ENCODE data around the gene MPI.
"Not testable (repeated sequence)": the region's sequence is repeated elsewhere in the genome, so short reads cannot be mapped to it uniquely, and the experiment has no call there.

MPI gene

DNA sequence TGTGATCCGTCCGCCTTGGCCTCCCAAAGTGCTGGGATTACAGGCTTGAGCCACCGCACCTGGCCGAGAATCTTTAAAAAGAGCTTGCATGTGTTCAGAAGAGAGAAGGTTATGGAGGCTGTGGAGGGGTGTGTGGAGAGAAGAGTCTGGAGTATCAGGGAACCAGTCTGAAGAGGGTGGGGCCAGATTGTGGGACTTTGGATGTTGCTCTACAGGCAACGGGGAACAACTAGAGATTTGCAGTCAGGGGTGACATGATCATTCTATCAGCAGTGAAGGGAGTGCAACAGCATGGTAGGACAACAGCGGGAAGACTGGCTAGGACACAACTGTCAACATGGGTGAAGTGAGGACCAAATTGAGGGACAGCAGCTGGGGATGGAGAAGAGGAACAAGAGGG lies 25.5 kb upstream of the MPI start:
- no peak for DNase-seq

DNA sequence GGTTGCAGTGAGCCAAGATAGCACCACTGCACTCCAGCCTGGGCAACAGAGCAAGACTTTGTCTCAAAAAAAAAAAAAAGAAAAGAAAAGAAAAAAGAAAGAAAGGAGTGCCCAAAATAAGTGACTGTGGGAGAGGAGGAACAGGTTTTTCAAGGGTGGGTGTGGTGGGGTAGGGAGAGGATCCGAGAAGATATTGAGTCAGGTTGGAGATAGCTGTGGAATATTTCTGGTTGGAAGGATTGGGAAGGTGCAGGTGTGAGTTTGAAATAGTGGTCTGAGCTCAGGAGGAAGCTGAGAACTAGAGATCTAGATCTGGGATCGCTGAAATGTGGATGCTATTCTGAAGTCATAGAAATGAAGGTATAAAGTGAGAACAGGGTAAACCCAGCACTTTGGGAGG lies 24.5 kb upstream of the MPI start:
- no peak for DNase-seq

DNA sequence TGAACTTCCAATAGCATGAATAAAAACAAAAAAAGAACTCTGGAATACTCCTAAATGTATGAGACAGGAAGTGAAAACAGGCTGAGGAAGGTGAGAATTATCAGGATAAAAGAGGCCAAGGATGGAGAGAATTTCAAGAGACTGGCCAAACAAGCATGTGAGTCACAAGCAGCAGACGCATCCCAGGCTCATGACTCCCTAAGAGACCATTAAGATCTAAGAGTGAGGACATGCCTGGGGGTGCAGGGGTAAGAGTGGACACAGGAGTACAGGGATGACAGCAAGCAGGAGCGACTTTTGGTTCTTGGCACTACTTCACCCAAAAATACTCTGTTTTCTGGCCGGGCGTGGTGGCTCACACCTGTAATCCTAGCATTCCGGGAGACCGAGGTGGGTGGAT lies 23.8 kb upstream of the MPI start:
- no peak for DNase-seq

DNA sequence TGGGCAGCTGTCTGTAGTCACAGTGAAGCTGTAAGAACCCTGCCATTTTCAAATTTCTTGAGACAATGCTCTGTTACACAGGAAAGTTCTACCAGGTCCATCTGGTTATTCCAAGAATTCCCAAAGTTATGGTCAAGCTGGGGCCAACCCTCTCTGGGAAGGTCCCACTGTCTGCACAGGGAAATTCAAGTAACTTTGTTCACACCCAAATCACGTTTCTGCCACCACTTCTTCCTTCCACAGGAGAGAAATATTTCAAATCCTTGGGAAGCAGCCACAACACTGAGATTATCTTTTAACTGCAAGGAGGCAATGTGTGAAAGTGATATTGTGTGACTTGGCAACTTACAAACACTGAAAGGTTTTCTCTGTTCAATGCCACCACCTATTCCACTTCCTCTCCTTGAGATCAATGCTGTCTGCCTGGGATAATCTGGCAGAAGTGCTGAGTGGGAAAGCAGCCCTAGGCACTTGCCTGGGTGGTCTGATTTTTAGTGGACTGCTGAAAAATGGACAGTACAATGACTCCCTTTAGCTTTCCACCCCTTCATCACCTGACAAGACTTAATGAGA lies 22.3 kb upstream of the MPI start:
- no peak for DNase-seq

DNA sequence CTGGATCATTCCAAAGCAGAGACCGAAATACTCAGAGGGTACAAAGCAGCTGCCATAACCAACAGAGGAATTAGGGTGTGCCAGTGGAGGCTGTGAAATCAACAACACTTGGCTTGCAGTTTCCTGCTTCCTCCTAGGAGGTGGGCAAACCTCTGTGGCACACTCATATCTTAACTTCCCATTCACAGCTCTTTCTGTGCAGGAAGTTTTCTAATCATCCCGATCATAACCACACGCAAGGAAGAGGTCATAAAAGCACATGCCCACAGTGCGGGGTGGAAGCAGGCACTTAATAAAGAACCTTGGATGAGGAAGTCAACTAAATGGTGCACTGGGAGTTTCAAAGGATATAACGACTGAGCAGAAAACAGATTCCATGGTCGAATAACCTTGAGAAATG lies 21.8 kb upstream of the MPI start:
- DNase-seq: no peak

DNA sequence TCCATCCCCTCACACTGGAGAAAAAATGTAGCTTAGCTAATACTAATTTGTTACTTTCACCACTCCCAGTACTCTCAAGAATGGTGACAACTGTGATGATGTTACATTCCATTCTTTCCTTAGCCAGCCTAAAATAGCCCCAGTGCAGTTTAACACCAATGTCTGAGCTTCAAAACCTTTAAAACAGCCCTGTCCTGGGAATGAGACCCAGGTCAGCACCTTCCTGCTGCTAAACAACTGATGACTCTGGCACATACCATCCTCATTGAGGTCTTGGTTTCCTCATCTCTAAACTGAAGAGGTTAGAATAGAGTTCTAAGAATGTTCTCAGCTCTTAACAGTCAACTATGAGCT lies 20.5 kb upstream of the MPI start:
- no peak for DNase-seq

DNA sequence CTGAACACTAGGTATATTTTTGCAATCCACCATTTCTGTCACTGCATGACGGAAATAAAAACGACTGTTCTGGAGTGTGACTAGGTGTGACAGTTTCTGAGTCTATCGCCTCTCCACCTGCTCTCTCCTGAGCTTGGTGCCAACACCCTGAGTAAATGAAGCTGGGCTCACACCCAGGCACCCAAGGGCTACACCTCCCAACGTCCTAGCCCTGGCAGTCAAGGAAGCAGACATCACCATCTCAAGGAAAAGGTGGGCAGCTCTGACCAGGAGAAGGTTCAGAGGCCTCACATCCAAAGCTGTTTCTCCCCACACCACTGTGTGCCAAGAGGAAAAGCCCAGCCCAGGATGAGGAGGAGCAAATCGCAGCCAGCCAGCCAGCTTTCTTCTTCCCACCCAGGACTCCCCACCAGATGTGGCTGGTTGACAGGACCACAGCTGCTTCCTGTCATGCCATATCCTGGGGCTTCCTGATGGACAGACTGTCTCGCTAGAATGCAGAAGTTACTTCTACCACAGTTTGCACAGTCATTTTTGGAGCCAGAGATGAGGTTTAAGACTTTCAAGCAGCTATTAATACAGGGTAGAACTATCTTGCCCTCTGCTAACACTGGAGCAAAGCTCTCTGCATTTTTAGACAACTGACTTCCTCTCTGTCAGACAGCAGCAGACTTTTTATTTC lies 20.0 kb upstream of the MPI start:
- DNase-seq: peak; percentile 80

DNA sequence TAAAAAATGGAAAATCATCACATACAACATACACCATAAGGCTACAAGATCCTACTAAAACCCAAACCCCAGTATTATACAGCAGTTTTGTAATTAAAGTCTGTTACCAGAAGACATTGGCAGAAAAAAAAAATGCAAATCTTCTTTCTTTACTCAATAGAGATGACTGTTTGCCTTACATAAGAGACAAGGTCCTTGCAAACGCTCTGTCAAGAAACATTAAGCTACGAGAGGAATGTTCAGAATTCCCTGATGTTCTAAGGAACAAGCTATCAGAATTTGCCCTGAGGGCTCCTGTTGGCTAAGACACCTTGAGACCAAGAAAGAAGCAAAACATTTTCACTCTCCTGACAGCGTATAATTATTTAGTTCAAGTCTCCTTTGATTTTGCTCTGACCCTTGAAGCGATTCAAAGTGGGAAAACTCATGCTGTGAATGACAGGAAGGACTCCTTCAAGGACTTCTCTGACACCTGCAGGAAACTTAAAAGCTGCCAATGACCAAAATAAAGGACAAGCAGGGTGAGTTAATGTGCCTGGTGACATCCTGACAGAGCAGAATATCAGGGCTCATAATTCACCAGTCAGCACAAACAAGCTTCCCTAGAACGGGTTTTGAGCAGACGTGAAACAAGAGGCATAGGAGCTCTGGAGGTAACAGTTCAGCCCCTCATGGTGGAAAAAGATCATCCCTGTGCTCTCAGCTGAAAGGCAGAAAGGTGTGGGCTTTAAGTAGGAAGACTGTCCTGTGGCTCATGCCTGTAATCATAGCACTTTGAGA lies 19.2 kb upstream of the MPI start:
- DNase-seq: no peak

DNA sequence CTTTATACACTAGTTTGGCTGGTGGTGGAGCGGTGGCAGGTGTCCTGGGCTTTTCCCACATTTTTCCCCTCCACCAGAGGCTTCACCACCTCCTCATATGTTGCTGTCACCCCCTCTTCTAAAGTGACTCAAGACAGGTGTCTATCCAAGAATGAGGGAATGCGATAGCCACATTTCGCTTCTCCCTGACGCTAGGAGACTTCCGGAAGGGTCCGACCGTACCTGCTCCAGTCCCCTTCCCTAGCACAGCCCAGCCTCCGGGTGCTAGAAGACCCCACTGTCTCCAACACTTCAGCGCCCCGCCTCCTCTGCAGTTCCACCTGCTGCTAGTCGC lies 17.2 kb upstream of the MPI start:
- no peak for DNase-seq

DNA sequence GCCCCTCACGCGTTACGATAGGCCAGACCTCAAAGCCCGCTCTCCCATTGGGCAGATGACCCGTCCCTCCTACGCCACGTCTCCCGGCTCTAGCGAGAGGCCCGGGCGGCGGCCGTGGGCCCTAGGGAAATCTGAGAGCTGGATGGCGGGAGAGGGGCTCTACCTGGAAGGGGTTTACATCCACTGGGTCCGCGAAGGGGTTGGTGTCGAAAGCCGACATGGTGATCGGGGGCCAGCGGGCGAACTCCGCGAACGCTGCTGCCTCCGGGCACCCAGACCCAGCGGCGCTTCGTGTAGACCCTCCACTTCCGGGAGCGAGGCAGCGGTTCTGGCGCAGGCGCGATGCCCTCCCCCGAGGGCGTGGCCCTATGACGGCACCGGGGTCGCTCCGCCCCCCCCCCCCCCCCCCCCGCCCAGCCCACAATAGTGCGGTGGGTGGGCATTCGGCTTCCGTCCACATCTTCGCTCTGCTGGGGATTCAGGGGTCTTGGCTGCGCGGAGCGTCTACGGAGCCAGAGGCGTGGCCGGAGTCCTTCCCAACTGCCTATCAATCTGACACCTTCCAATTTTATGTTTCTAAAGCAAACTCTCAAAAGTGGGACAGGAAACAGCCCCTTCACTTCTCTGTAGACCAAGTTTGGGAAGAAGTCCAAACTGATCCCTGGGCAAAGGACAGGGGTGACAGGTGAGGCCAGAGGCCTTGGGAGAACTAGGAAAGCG lies 16.6 kb upstream of the MPI start, which contains the start of gene SCAMP2:
Gene SCAMP2, minus strand, starts transcription at position 330 of the 720 bp plus-strand sequence. Its CDS starts 110 bp downstream, at position 220.
- DNase-seq: peak; percentile 97

DNA sequence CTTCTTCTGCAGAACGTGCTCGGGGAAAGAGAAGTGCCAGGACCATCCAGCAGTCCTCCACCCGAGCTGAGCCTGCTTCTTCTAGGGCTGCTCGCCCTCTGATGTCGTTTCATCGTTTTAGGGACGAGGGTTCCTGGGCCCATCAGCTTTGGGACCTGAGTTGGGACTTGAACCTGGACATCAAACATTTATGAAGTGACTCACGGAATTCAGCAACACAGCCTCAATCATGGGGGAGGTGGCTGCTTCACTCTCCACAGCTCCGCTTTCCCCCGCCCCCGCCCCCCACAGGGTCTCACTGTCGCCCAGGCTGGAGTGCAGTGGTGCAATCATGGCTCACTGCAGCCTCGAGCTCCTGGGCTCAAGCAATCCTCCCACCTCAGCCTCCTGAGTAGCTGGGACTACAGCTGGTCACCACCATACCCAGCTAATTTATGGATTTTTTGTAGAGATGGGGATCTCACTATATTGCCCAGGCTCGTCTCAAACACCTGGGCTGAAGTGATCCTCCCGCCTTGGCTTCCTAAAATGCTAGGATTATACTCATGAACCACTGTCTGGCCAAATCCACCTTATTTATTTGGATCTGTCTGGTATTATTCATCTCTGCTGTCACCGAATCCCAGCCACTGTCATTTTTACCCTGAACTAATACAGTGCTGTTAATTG lies 16.0 kb upstream of the MPI start:
- DNase-seq: no peak

DNA sequence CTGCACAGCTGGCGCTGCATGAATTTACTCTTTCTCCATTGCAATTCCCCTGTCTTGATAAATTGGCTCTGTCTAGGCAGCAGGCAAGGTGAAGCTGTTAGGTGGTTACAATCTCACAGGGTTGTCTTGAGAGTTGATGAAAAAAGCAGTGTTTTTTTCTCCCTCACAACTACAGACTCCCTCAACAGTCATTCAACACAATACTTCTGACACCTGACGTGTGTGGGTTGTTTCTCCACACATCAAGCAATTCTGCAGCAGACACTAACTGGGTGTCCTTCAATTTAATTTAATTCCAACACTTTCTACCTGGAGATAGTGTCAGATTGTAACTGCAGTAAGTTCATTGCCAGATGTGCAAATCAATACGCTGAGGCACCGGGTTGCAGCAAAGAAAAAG lies 11.6 kb upstream of the MPI start:
- DNase-seq: no peak

DNA sequence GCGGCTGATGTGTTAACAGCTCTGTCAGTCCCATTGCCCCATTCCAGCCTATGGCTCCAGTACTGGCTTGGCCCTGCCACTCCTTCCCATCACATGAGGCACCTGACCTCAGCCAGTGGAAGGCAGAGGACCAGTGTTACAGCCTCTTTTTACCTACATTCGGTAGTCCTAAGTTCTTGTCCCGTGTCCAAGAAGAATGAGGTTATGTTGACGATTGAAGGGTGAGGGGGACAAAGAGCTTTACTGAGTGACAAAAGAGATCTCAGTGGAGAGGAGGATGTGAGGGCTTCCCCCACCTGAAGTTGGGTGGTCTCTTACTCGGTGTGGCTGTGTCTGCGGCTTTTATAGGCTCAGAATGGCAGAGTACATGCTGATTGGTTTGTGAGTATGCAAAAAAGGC lies 7.3 kb upstream of the MPI start:
- DNase-seq: no peak

DNA sequence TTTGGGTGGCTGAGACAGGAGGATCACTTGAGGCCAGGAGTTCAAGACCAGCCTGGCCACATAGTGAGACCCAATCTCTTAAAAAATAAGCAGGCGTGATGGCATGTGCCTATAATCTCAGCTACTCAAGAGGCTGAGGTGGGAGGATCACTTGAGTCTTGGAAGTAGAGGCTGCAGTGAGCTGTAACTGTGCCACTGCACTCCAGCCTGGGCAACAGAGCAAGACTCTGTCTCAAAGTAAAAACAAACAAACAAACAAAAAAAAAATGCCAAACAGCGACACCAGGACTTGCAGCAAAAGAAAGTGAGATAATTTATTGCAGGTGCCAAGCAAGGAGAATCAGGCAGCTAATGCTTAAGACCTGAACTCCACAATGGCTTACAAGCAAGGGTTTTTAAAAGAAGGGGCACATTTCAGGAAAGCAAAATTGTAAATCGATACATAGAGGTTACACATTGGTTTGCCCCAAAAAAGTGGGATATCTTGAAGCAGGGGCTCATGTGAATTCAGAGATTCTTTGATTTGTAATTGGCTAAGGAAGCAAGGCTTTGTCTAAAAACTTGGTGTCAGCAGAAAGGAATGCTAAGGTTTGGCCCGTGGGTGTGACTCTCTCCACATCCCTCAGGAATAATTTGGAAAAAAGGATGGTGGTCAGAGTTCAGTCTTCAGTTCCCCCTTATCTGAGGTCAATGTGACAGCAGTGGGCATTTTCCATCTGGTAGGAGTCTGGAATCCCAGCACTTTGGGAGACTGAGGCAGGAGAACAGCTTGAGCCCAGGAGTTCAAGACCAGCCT lies 5.2 kb upstream of the MPI start:
- no peak for DNase-seq

DNA sequence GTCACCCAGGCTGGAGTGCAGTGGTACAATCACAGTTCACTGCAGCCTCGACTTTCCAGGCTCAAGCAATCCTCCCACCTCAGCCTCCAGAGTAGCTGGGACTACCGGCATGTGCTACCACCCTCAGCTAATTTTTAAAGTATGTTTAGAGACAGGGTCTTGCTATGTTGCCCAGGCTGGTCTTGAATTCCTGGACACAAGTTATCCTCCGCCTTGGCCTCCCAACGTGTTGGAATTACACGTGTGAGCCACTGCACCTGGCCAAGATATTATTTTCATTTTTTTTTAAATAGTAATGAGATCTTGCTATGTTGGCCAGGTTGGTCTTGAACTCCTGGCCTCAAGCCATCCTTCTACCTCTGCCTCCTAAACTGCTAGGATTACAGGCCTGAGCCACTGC lies 4.4 kb upstream of the MPI start:
- DNase-seq: no peak

DNA sequence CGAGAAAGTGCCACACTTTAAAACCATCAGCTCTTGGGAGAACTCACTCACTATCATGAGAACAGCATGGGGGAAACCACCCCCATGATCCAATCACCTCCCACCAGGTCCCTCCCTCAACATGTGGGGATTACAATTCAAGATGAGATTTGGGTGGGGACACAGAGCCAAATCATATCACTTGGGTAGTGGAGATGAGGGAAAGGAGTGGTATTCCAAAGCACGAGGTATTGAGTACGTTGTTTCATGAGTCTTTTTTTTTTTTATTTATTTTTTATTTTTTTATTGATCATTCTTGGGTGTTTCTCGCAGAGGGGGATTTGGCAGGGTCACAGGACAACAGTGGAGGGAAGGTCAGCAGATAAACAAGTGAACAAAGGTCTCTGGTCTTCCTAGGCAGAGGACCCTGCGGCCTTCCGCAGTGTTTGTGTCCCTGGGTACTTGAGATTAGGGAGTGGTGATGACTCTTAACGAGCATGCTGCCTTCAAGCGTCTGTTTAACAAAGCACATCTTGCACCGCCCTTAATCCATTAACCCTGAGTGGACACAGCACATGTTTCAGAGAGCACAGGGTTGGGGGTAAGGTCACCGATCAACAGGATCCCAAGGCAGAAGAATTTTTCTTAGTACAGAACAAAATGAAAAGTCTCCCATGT lies 2.2 kb upstream of the MPI start:
- DNase-seq: not testable (repeated sequence)

DNA sequence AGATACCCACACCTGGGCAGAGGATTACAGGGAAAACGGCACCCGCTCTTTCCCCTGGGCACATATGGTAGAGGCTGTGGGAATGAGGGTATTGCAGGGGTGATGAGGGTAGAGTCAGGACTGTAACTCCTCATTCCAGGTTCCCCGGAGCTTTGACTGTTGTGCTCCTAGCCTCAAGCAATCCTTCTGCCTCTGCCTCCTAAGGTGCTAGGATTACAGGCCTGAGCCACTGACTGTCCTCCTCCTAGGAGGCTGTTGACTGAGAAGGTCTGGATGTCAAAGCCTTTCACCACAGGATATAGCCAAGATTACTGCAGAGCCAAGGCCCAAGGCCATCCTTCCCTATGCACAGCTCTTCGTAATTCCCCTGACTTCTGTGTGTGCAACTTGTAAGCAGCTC lies 1.1 kb upstream of the MPI start:
- no peak for DNase-seq

DNA sequence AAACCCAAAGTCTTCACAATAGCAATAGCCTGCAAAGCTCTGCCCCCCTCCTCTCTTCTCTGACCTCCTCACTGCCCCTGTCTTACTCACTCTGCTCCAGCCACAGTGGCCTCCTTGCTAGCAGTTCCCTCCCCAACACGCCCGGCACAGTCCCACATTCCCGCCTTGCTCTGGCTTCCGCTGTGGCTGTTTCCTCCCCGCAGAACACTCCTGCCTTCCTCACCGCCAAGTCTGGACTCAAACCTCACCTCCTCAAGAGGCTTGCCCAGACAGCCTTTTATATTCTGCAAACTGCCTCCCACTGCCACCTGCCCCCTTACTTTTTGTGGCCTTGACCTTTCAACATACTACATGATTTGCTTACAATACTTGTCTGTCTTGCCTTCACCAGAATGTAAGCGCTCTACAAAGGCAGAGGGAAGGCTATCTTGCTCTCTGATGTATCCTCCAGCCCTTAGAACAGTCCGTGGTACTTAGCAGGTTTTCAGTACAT lies 406 bp upstream of the MPI start:
- DNase-seq: peak; percentile 71

DNA sequence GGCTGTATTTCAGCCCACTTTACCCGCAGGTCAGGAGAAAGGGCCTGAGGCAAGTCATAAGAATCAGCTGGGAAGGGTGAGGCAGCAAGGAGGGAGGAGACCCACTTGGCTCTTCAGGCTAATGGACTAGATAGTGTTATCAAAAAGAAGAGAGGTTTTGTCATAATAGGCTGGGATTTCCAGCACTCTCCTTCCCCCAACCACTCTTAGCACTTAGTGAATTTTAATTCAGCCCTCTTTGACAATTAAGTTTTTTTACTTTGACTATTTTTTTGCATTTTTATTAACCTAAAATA lies 771 bp downstream of the MPI start:
- DNase-seq: no peak

DNA sequence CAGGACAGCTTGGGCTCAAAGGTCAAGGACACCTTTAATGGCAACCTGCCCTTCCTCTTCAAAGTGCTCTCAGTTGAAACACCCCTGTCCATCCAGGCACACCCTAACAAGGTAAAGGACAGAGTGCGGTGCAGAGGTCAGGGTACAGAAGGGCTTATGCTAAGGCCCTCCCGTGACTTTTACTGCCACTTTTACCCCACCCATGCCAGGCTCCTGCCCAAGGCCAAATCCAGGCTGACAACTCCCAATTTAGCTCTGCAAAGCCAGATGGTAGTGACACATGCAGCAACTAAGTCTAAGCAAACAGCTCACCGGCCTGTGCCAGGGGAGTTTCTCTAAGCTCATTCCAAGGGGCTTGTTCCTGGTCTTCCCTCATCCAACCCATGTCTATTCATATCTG lies 1.6 kb downstream of the MPI start:
- no peak for DNase-seq

DNA sequence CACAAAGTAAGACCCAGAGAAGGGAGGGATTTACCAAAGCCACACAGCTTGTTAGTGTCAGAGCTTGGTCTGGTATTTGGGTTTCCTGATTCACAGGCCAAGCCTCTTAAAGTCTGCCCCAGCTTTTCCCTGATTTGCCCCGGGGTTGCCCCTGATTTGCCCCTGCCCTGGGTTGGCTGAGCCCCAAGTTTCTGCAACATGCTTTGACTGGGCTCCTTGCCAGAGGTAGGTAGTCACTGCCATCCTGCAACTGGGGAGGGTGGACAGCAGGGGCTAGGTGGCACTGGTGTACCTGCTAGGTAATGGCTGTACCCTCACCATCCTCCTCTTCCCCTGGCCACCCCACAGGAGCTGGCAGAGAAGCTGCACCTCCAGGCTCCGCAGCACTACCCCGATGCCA lies 2.5 kb downstream of the MPI start:
- no peak for DNase-seq

DNA sequence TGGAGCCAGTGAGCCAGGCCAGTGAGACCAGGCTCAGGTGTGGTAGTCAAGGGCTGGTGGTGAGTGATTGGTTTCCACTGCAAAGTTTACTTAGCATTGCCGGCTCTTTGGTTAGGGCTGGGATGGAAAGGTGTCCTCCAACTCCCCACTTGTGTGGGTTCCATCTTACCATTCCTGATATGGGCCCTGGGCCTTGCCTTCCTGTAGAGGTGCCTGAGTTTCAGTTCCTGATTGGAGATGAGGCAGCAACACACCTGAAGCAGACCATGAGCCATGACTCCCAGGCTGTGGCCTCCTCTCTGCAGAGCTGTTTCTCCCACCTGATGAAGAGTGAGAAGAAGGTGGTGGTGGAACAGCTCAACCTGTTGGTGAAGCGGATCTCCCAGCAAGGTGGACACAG lies 3.1 kb downstream of the MPI start:
- DNase-seq: no peak
